ENCODE measurements around the gene FEN1. TPM values are rescaled to one million over a fixed set of nuclear protein-coding genes. Genes with fewer than 3 reads are reported as not detected.

The FEN1 gene
- total and polyA plus RNA-seq, 2 donors (not counting 1 experiment from before 2014, with no cell fraction given): 3.8 to 14.0 TPM

- H3K9me3 ChIP-seq (ENCODE audit: control insufficient read depth, insufficient read depth, low read depth, low read length): no peaks in the 10 kb centered on the region
- peak overlapping the region; percentile 84 for H3K4me2 ChIP-seq (ENCODE audit: extremely low read depth, insufficient read depth, low read length)
- peaks cover 11% of the 10 kb centered on the region for H3K79me2 ChIP-seq (ENCODE audit: control insufficient read depth, insufficient read depth, low read length)
- H3K36me3 ChIP-seq (ENCODE audit: control insufficient read depth, insufficient read depth, low read length): peaks cover 2% of the 10 kb centered on the region
- H3K4me1 ChIP-seq (ENCODE audit: control insufficient read depth, extremely low read depth, insufficient read depth, low read length): peaks cover 7% of the 10 kb centered on the region
- H2AFZ ChIP-seq (ENCODE audit: low read length): no peak overlapping the region
- H4K20me1 ChIP-seq (ENCODE audit: control insufficient read depth, extremely low read depth, insufficient read depth, low read length): no peaks in the 10 kb centered on the region
- no peaks in the 10 kb centered on the region for H3K27me3 ChIP-seq (ENCODE audit: control insufficient read depth, insufficient read depth, low read length)
- H3K27ac ChIP-seq (ENCODE audit: insufficient read depth, low read length): peak overlapping the region; percentile 58
- no peak for TF ChIP-seq EZH2 (IDR thresholded peaks at IDR 0.05; ENCODE audit: low read length, missing control alignments)
- TF ChIP-seq, protein P1, sequence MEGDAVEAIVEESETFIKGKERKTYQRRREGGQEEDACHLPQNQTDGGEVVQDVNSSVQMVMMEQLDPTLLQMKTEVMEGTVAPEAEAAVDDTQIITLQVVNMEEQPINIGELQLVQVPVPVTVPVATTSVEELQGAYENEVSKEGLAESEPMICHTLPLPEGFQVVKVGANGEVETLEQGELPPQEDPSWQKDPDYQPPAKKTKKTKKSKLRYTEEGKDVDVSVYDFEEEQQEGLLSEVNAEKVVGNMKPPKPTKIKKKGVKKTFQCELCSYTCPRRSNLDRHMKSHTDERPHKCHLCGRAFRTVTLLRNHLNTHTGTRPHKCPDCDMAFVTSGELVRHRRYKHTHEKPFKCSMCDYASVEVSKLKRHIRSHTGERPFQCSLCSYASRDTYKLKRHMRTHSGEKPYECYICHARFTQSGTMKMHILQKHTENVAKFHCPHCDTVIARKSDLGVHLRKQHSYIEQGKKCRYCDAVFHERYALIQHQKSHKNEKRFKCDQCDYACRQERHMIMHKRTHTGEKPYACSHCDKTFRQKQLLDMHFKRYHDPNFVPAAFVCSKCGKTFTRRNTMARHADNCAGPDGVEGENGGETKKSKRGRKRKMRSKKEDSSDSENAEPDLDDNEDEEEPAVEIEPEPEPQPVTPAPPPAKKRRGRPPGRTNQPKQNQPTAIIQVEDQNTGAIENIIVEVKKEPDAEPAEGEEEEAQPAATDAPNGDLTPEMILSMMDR (conservative IDR thresholded peaks at IDR 0.05 in 1 of 2, IDR thresholded peaks at IDR 0.05 in 1 of 2; ENCODE audit: low read depth in 1 of 2, low read length in 2 of 2): no peak
- H3K4me3 ChIP-seq (replicated peaks in 1 of 4; ENCODE audit: control extremely low read depth in 1 of 4, insufficient read depth in 1 of 4, low read depth in 3 of 4, low read length in 4 of 4): peak overlapping the region; percentile 27 to 81 (median 58)
- no peak for DNase-seq (ENCODE audit: low read depth in 2 of 2)
- H3K9ac ChIP-seq (ENCODE audit: insufficient read depth, low read length): peak overlapping the region; percentile 60
Measured at GRCh38 chr11:61817471-61818202, 24.9 kb downstream of the FEN1 start.

- TF ChIP-seq EZH2 (IDR thresholded peaks at IDR 0.05; ENCODE audit: low read length, missing control alignments): no peak
- TF ChIP-seq, protein P1 (conservative IDR thresholded peaks at IDR 0.05 in 1 of 2, IDR thresholded peaks at IDR 0.05 in 1 of 2; ENCODE audit: low read depth in 1 of 2, low read length in 2 of 2): no peak
- no peak overlapping the region for H3K4me3 ChIP-seq (replicated peaks in 1 of 4; ENCODE audit: control extremely low read depth in 1 of 4, insufficient read depth in 1 of 4, low read depth in 3 of 4, low read length in 4 of 4)
- peaks cover 3% of the 10 kb centered on the region for H3K4me1 ChIP-seq (ENCODE audit: control insufficient read depth, extremely low read depth, insufficient read depth, low read length)
- no peak overlapping the region for H2AFZ ChIP-seq (ENCODE audit: low read length)
- H3K9me3 ChIP-seq (ENCODE audit: control insufficient read depth, insufficient read depth, low read depth, low read length): no peaks in the 10 kb centered on the region
- no peak overlapping the region for H3K4me2 ChIP-seq (ENCODE audit: extremely low read depth, insufficient read depth, low read length)
- no peaks in the 10 kb centered on the region for H4K20me1 ChIP-seq (ENCODE audit: control insufficient read depth, extremely low read depth, insufficient read depth, low read length)
- H3K9ac ChIP-seq (ENCODE audit: insufficient read depth, low read length): no peak overlapping the region
- no peaks in the 10 kb centered on the region for H3K36me3 ChIP-seq (ENCODE audit: control insufficient read depth, insufficient read depth, low read length)
- H3K79me2 ChIP-seq (ENCODE audit: control insufficient read depth, insufficient read depth, low read length): peaks cover 6% of the 10 kb centered on the region
- peak; percentile 55 to 56 for DNase-seq (ENCODE audit: low read depth in 2 of 2)
- H3K27me3 ChIP-seq (ENCODE audit: control insufficient read depth, insufficient read depth, low read length): no peaks in the 10 kb centered on the region
- H3K27ac ChIP-seq (ENCODE audit: insufficient read depth, low read length): peak overlapping the region; percentile 31
Measured at GRCh38 chr11:61820174-61820573, 27.5 kb downstream of the FEN1 start.

DNA sequence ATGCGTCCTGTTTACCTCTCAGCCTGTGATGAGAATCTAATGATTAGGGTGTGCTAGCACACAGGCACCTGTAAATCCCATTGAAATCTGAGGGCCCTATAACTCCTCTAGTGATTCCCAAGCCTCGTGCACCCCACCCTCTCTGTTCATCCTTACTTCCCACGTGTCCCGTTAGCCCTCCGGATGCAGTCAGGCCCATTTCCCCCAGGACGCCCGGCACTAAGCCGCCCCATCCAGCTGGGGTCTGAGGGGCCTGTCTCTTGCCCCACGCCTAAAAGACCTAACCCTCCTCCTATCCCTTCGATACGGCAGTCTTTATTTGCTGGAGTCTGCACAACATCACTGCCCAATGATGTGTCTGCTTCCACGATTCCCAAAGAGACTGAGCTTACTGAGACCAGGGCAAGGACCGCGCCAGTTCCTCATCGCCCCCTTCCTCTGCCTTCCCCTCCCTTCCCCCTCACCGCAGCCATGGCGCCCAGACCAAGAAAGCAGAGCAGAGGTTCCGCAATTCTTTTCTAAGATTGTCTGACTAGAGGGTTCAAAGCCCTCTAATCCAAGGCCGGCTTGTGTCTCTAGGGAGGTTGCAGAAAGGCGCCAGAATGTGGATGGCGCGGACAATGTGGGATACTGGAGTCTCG is 34.3 kb downstream of the FEN1 start:
- Histone ChIP-seq H3K4me1 (ENCODE audit: control insufficient read depth, extremely low read depth, insufficient read depth, low read length) (peaks cover 12% of the 10 kb centered on the region), H3K27me3 (ENCODE audit: control insufficient read depth, insufficient read depth, low read length) (no peaks in the 10 kb centered on the region), H2AFZ (ENCODE audit: low read length) (peak overlapping the region; percentile 15), H4K20me1 (ENCODE audit: control insufficient read depth, extremely low read depth, insufficient read depth, low read length) (peaks cover 2% of the 10 kb centered on the region), H3K4me2 (ENCODE audit: extremely low read depth, insufficient read depth, low read length) (peak overlapping the region; percentile 75), H3K4me3 (replicated peaks in 1 of 4; ENCODE audit: control extremely low read depth in 1 of 4, insufficient read depth in 1 of 4, low read depth in 3 of 4, low read length in 4 of 4) (peak overlapping the region; percentile 63 to 98 (median 88)), H3K9ac (ENCODE audit: insufficient read depth, low read length) (peak overlapping the region; percentile 71), H3K36me3 (ENCODE audit: control insufficient read depth, insufficient read depth, low read length) (peaks cover 5% of the 10 kb centered on the region), H3K9me3 (ENCODE audit: control insufficient read depth, insufficient read depth, low read depth, low read length) (no peaks in the 10 kb centered on the region), H3K79me2 (ENCODE audit: control insufficient read depth, insufficient read depth, low read length) (peaks cover 39% of the 10 kb centered on the region), H3K27ac (ENCODE audit: insufficient read depth, low read length) (peak overlapping the region; percentile 75)
- TF ChIP-seq EZH2 (IDR thresholded peaks at IDR 0.05; ENCODE audit: low read length, missing control alignments): no peak
- TF ChIP-seq, protein P1 (conservative IDR thresholded peaks at IDR 0.05 in 1 of 2, IDR thresholded peaks at IDR 0.05 in 1 of 2; ENCODE audit: low read depth in 1 of 2, low read length in 2 of 2): no peak
- DNase-seq (ENCODE audit: low read depth in 2 of 2): no peak

All from fibroblast of lung (primary cell).